AG10803 (cell line): ENCODE results near the gene CTAGE9.
"Not testable (repeated sequence)": the region's sequence is repeated elsewhere in the genome, so short reads cannot be mapped to it uniquely, and the experiment has no call there.

Source experiments
- DNase-seq: peaks from one replicate; pipeline ENCODE4 v3.0.0; 2010; ENCODE audit warnings: low read depth
- H3K4me3 ChIP-seq: 2 replicates; pipeline ENCODE4 v1.5.1; 2011; ENCODE audit warnings: mild to moderate bottlenecking, low read length, control low read depth
- TF ChIP-seq, protein P1 (sequence below): conservative IDR thresholded peaks from 2 replicates; pipeline ENCODE4 v1.5.1; 2011; ENCODE audit warnings: mild to moderate bottlenecking, low read length, control low read depth, inconsistent platforms

Gene CTAGE9, protein sequence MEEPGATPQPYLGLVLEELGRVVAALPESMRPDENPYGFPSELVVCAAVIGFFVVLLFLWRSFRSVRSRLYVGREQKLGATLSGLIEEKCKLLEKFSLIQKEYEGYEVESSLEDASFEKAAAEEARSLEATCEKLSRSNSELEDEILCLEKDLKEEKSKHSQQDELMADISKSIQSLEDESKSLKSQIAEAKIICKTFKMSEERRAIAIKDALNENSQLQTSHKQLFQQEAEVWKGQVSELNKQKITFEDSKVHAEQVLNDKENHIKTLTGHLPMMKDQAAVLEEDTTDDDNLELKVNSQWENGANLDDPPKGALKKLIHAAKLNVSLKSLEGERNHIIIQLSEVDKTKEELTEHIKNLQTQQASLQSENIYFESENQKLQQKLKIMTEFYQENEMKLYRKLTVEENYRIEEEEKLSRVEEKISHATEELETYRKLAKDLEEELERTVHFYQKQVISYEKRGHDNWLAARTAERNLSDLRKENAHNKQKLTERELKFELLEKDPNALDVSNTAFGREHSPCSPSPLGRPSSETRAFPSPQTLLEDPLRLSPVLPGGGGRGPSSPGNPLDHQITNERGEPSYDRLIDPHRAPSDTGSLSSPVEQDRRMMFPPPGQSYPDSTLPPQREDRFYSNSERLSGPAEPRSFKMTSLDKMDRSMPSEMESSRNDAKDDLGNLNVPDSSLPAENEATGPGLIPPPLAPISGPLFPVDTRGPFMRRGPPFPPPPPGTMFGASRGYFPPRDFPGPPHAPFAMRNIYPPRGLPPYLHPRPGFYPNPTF

DNA sequence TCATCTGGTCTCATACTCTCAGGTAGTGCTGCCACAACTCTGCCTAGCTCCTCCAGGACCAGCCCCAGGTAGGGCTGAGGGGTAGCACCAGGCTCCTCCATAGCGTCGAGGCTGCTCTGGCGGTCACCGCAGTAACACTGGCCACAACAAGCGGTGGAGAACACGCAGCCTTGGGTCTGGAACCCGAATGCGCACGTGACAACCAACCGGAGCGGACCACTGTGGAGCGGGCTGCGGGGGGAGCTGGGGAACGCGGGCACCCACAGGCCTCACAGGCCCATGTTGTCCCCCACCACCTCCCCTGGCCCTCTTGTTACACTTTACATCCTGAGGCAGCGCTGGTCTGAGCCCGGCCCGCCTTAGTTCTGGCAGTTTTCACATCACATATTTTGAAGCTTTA is at the start of gene CTAGE9:
Gene CTAGE9 (minus strand): TSS at position 101 of the 400 bp plus-strand sequence. CDS start 0 bp downstream, at position 101.
- not testable (repeated sequence) for DNase-seq, H3K4me3 ChIP-seq

DNA sequence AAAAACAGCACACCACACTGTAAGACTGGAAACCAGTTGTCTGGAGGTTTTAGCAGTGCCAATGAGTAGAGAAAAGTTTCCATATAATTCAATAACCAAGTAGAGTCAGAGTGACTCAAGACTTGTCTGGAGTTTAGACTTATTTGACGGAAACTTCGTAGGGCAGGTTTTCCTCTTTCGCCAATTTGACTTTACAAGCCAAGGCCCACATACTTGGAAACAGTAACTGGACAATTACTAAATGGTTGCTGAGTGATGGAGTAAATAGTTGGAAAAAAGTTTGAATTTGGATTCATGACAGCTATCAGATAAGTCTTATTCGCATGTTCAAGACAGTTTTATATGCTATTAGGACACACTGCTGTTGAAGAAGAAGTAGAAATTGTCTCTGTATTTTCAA is 48.1 kb upstream of the CTAGE9 start:
- TF ChIP-seq, protein P1, sequence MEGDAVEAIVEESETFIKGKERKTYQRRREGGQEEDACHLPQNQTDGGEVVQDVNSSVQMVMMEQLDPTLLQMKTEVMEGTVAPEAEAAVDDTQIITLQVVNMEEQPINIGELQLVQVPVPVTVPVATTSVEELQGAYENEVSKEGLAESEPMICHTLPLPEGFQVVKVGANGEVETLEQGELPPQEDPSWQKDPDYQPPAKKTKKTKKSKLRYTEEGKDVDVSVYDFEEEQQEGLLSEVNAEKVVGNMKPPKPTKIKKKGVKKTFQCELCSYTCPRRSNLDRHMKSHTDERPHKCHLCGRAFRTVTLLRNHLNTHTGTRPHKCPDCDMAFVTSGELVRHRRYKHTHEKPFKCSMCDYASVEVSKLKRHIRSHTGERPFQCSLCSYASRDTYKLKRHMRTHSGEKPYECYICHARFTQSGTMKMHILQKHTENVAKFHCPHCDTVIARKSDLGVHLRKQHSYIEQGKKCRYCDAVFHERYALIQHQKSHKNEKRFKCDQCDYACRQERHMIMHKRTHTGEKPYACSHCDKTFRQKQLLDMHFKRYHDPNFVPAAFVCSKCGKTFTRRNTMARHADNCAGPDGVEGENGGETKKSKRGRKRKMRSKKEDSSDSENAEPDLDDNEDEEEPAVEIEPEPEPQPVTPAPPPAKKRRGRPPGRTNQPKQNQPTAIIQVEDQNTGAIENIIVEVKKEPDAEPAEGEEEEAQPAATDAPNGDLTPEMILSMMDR, result no peak
- DNase-seq, result peak; percentile 73

DNA sequence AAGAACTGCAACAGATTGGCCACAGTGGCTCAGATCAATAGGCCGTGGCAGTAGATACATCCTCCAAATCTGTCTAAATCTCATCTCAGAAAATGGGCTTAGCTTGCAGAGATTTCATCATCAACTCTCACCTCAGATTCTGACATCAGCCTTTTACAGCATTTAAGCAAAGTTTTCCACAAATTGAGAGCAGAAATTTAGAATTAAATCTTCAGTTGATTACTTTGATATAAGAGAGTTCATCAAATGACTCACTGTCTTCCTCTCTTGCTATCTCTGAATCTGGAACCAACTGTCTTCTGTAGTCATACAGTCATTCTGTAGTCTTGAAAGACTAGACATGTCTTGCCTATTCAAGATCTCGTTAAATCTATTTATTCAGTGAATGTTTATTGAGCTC is 45.2 kb upstream of the CTAGE9 start:
- H3K4me3 ChIP-seq, result no peak overlapping the region
- no peak for DNase-seq
- TF ChIP-seq, protein P1, result no peak

More for the DNA sequence above, 48.1 kb upstream of the CTAGE9 start:
- H3K4me3 ChIP-seq, result no peak overlapping the region

DNA sequence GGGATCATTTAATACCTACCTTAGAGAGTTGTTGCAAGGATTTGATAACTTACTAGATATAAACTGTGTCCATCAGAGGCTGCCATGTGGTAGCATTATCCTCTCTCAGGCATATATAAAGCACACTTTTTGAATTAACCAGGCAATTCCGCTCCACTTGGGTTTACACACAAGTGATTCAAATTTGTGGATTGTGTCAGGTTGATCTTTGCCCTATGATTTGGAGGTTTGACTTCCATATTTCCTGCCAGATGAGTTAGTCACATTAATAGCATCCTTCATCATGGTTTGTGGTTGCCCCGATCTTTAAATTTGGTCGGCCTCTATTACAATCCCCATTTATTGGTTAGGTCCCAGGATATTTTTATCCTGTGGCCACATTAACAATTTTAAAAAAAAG is 44.8 kb upstream of the CTAGE9 start:
- H3K4me3 ChIP-seq, result no peak overlapping the region
- peak; percentile 97 for DNase-seq
- TF ChIP-seq, protein P1, result no peak

DNA sequence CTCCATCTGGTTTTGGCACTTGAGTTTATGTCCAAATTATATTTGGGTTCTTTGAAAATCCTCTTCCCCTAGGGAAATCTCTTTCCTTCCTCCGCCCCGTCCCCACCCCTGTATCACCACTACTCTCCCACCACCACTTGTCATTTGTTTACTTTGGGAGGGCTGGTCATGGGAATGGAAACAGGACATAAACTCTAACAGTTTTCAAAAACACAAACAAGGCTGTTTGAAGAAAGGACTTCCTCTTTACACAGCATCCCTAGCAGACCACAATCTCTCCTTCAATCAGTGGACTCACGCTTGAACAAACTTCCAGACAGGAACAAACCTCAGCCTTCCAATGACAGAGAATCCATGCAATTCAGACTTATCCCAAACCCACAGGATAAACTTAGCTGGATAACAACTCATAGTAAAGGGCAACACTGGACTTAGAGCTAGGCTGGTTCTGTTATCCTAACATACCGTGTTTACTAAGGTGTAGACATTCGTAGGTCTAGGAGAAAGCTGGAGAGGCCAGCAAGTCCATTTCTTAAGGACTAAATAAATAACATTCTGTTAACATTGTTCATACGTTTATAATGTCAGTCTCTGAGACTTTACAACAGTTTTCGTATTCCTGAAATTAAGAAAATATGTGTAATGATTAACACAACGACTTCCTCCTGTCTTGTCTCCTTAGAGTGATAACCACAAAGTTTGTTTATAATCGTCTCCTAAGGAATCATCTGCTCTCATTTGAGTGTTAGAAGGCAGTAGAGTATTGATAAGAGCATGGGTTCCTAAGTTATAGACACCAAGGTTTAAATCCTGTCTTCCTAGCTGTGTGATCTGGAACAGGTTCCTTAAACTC is 44.1 kb upstream of the CTAGE9 start:
- no peak for DNase-seq
- TF ChIP-seq, protein P1, result no peak
- H3K4me3 ChIP-seq, result no peak overlapping the region

DNA sequence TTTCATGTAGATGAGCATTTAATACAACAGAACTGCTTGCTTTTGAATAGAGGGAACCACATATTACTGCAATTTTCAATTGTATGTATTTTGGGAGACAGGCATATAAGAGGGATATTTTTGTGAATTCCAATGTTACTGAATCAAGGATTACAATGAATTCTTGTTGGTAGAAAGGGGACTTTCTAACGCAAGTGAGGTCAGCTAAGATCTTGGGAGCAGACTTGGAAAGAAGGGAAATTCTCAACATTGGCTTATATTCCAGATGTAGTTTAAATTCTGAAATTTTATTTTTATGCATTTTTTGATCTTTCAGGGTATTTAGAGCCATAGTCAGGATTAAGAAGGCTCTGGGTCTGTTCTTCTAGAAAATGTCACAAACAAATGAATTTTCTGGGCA is 43.3 kb upstream of the CTAGE9 start:
- peak; percentile 82 for DNase-seq

DNA sequence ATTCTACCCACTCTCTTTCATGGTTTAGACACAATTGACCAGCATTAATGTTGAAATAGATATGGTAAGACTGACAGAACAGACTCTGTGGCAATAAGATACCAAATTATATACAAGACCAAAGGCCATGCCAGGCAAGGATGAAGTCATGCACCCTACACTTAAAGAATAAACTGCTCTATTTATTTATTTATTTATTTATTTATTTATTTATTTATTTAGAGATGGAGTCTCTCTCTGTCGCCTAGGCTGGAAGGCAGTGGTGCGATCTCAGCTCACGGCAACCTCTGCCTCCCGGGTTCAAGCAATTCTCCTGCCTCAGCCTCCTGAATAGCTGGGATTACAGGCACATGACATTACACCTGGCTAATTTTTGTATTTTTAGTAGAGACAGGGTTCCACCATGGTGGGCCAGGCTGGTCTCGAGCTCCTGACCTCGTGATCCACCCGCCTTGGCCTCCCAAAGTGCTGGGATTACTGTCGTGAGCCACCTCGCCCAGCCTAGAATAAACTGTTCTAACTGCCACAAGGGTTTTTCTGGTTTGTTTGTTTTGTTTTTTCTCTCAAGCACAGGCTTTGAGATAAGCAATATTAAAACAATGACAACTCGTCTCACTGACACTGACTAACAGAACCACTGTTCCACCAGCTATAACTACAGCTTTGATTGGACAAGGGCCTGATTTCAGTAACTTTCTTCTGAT is 40.3 kb upstream of the CTAGE9 start:
- DNase-seq, H3K4me3 ChIP-seq: not testable (repeated sequence)

More for the DNA sequence above, 43.3 kb upstream of the CTAGE9 start:
- TF ChIP-seq, protein P1, result no peak
- no peak overlapping the region for H3K4me3 ChIP-seq
